K562 (cell line): Measurements from ENCODE around the gene MAK. TPM values are rescaled to one million over a fixed set of nuclear protein-coding genes. Genes with fewer than 3 reads are reported as not detected.

Source experiments
- CEBPZ ChIP-seq: fragments of 150-350 bp; IDR thresholded peaks from 2 replicates; pipeline ENCODE4 v1.6.1; 2014; ENCODE audit warnings: low read depth, mild to moderate bottlenecking, low read length, borderline replicate concordance
- CHD4 ChIP-seq: fragments of 200-600 bp; sonication (generic); IDR thresholded peaks from 3 replicates; pipeline ENCODE4 v1.6.1; 2012; ENCODE audit warnings: low read depth, mild to moderate bottlenecking, mixed read lengths, low read length, inconsistent platforms; ENCODE audit not compliant: insufficient read depth, insufficient replicate concordance, poor library complexity, severe bottlenecking
- CXXC5 ChIP-seq: fragments of 250-450 bp; sonication (Bioruptor Pico); IDR thresholded peaks from 2 replicates; pipeline ENCODE4 v1.8.0; 2022; ENCODE audit warnings: inconsistent platforms, mild to moderate bottlenecking, moderate library complexity
- DEAF1 ChIP-seq: fragments of 450-650 bp; formaldehyde crosslinking; IDR thresholded peaks from 2 replicates; pipeline ENCODE4 v1.4.0; 2020; ENCODE audit warnings: mild to moderate bottlenecking, moderate library complexity
- HES1 ChIP-seq: fragments of 450-650 bp; IDR thresholded peaks from 2 replicates; pipeline ENCODE4 v1.6.1; 2016; ENCODE audit warnings: low read depth, mild to moderate bottlenecking, moderate library complexity
- JUN ChIP-seq, 2 experiments: sonication (generic) in 1 of 2; formaldehyde crosslinking in 1 of 2; IDR thresholded peaks; 2 replicates each; pipeline versions ENCODE4 v1.6.1 to v1.8.0; 2012 to 2022; ENCODE audit warnings: borderline replicate concordance in 2 of 2, mild to moderate bottlenecking in 2 of 2, improper control_type of control experiment in 1 of 2, low read depth in 1 of 2, low read length in 1 of 2, missing genetic modification reagents in 1 of 2
- NFATC3 ChIP-seq: fragments of 450-650 bp; IDR thresholded peaks from 2 replicates; pipeline ENCODE4 v1.6.1; 2017; ENCODE audit warnings: mild to moderate bottlenecking
- NFRKB ChIP-seq: fragments of 450-650 bp; IDR thresholded peaks from 2 replicates; pipeline ENCODE4 v1.6.1; 2016; ENCODE audit warnings: low read depth
- PCBP2 ChIP-seq: fragments of 200-400 bp; formaldehyde crosslinking; IDR thresholded peaks from 2 replicates; pipeline ENCODE4 v1.6.1; 2018; ENCODE audit warnings: low read length, low read depth, mild to moderate bottlenecking, moderate library complexity; ENCODE audit not compliant: poor library complexity, severe bottlenecking
- SMAD4 ChIP-seq: fragments of 250-450 bp; sonication (Bioruptor Pico); conservative IDR thresholded peaks from 2 replicates; pipeline ENCODE4 v1.8.0; 2021; ENCODE audit warnings: inconsistent platforms, mild to moderate bottlenecking, moderate library complexity
- SMARCE1 ChIP-seq: fragments of 450-650 bp; IDR thresholded peaks from 2 replicates; pipeline ENCODE4 v1.7.1; 2016; ENCODE audit warnings: mild to moderate bottlenecking
- VEZF1 ChIP-seq: fragments of 200-800 bp; sonication (Bioruptor generic); IDR thresholded peaks from 2 replicates; pipeline ENCODE4 v1.6.1; 2017; ENCODE audit warnings: missing genetic modification characterization, missing compliant biosample characterization
- ZBTB43 ChIP-seq: sonication (generic); formaldehyde crosslinking; IDR thresholded peaks from 2 replicates; pipeline ENCODE4 v1.8.0; 2023; ENCODE audit warnings: mild to moderate bottlenecking, missing genetic modification reagents
- ZBTB49 ChIP-seq: sonication (generic); formaldehyde crosslinking; IDR thresholded peaks from 2 replicates; pipeline ENCODE4 v1.8.0; 2022; ENCODE audit warnings: missing genetic modification reagents, mild to moderate bottlenecking, borderline replicate concordance
- ZKSCAN1 ChIP-seq: fragments of 150-350 bp; IDR thresholded peaks from 2 replicates; pipeline ENCODE4 v1.6.1; 2016; ENCODE audit warnings: low read depth, low read length
- polyA plus RNA-seq, 8 experiments: library from polyadenylated mRNA; depleted of rRNA in 4 of 8; stranded (reverse) in 5 of 8; unstranded in 3 of 8; fragments of >200 nt; fragmentation: Nextera tagmentation in 2 of 8; fragmentation: Illumina TruSeq in 1 of 8; extraction: Ambion mirVana in 2 of 8; extraction: Trizol in 1 of 8; gene quantifications; 2 replicates each; pipeline versions ENCODE4 v1.2.1 to v1.2.3, GENCODE V29; 2011 to 2014; ENCODE audit warnings: inconsistent platforms in 1 of 8, missing spikeins in 1 of 8
- total RNA-seq, 7 experiments: library from RNA; depleted of rRNA in 6 of 7; stranded (reverse); fragments of >200 nt in 6 of 7; fragmentation: Illumina TruSeq in 2 of 7; extraction: Trizol in 2 of 7; gene quantifications; 2 replicates each; pipeline versions ENCODE4 v1.2.1 to v1.2.3, GENCODE V29; 2011 to 2021; ENCODE audit warnings: low replicate concordance in 1 of 7

Gene MAK
- total and polyA plus RNA-seq, 9 of the 15 experiments (the other 6 are each of a cell fraction or from before 2014, with no cell fraction given) = 0.25 to 1.1 (median 0.53) TPM

GRCh38 chr6:10771371-10771894, 66.9 kb downstream of the MAK start (continued):
- TF ChIP-seq CEBPZ (no peak), ZBTB43 (CRISPR knock-in tag) (peak; percentile 84; the same call in 1 of the 2 replicates), VEZF1 (CRISPR knock-in tag) (peak; percentile 23; the same call in 1 of the 2 replicates), DEAF1 (CRISPR knock-in tag) (no peak), CXXC5 (CRISPR knock-in tag) (peak; percentile 95), NFRKB (no peak), NFATC3 (no peak), ZBTB49 (CRISPR knock-in tag) (no peak), PCBP2 (no peak), JUN (IDR thresholded peaks at IDR 0.05; ENCODE audit: borderline replicate concordance, low read depth, low read length) (peak; percentile 65), JUN (CRISPR knock-in tag; IDR thresholded peaks at IDR 0.05; ENCODE audit: borderline replicate concordance) (no peak), ZKSCAN1 (no peak), CHD4 (no peak), SMARCE1 (peak; percentile 91), HES1 (peak; percentile 74), SMAD4 (CRISPR knock-in tag) (peak; percentile 95)
